ENCODE data around the gene PPARGC1A. TPM values are rescaled to one million over a fixed set of nuclear protein-coding genes. Genes with fewer than 3 reads are reported as not detected.

Gene PPARGC1A
- total RNA-seq, 4 donors from 2014 or later: 0.75 to 4.0 (median 1.4) TPM

DNA sequence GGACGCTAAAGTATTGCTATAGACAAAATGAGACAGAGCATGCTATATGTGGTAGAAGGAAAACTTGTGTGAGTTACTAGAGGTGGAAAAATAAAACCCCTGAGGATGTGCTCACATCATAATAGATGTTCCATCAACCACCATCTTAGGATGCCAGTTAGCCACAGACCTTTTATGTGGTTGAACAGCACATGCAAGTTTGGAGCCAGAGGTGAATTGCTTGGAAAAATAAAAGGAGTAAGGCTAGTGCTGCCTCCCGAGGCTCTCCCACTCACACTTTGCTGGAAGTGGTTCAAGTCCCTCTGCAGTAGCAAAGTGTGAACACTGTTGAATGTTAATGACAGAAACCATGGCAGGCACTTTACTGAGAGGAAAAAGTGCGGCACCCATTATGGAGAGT, 39.4 kb upstream of the PPARGC1A start:
- no peaks in the 10 kb centered on the region for H3K36me3 ChIP-seq
- TF ChIP-seq, protein P1, sequence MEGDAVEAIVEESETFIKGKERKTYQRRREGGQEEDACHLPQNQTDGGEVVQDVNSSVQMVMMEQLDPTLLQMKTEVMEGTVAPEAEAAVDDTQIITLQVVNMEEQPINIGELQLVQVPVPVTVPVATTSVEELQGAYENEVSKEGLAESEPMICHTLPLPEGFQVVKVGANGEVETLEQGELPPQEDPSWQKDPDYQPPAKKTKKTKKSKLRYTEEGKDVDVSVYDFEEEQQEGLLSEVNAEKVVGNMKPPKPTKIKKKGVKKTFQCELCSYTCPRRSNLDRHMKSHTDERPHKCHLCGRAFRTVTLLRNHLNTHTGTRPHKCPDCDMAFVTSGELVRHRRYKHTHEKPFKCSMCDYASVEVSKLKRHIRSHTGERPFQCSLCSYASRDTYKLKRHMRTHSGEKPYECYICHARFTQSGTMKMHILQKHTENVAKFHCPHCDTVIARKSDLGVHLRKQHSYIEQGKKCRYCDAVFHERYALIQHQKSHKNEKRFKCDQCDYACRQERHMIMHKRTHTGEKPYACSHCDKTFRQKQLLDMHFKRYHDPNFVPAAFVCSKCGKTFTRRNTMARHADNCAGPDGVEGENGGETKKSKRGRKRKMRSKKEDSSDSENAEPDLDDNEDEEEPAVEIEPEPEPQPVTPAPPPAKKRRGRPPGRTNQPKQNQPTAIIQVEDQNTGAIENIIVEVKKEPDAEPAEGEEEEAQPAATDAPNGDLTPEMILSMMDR (IDR thresholded peaks at IDR 0.05): no peak
- no peak for TF ChIP-seq POLR2A (IDR thresholded peaks at IDR 0.05)

GRCh38 chr4:23924556-23924955, 34.7 kb upstream of the PPARGC1A start:
- H3K27ac ChIP-seq: no peak overlapping the region
- TF ChIP-seq, protein P1 (IDR thresholded peaks at IDR 0.05): no peak
- no peak for TF ChIP-seq POLR2A (IDR thresholded peaks at IDR 0.05)
- H3K27me3 ChIP-seq: no peaks in the 10 kb centered on the region
- no peaks in the 10 kb centered on the region for H3K36me3 ChIP-seq
- 55 to 68% methylated on average over 4 of the region's 4 CpGs for WGBS, 2 donors
- no peaks in the 10 kb centered on the region for H3K9me3 ChIP-seq
- DNase-seq: no peak
- H3K4me3 ChIP-seq: no peak overlapping the region
- peaks cover 0 to 43% (median 3%) of the 10 kb centered on the region in 3 donors for H3K4me1 ChIP-seq
- intact Hi-C loops (cut with DNase I): no loop called here

More for the DNA sequence above, 39.4 kb upstream of the PPARGC1A start:
- Histone ChIP-seq H3K4me3 (no peak overlapping the region), H3K27ac (no peak overlapping the region), H3K9me3 (no peaks in the 10 kb centered on the region), H3K4me1 (peaks cover 0 to 35% (median 4%) of the 10 kb centered on the region in 3 donors), H3K27me3 (no peaks in the 10 kb centered on the region)
- intact Hi-C loops (cut with DNase I): no loop called here
- DNase-seq: no peak
- WGBS, 2 donors: 71 to 81% methylated on average over 3 of the region's 3 CpGs

DNA sequence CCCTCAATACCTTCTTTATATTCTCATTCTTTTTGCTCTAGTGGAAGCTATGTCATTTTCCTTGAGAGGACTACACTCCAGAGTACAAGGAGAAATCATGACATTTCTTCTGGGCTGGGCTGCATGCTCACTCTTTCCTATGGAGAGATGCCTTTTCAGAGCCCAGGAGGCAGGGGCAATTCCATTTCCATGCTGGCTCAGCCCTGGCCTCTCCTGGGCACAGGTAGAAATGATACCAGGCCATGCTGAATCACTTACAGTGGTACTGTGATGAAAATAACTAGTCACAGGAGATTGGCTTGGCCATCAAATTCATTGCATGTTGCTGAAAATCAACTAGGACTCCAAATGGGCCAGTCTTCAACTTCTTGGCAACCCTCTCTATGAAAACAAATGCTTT, 34.0 kb upstream of the PPARGC1A start:
- no peak for DNase-seq
- H3K9me3 ChIP-seq: no peaks in the 10 kb centered on the region

DNA sequence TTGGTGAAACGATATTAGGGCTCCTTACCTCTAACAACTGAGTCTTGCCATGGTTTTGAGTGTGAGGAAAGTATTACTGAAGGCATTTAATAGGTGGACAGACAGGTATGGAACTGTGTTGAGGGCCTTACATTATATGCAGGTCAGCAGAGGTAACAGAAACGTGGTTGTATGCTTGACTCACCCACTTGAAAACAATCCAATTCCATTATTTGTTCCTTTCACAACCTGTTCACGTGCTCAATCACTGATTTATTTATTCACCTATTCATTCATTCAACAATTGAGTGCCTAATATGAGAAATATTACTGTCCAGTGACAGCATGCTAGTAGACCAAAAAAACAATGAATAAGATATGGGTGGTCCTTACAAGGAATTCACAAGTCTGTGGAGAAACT, 33.3 kb upstream of the PPARGC1A start:
- Histone ChIP-seq H3K27me3 (no peaks in the 10 kb centered on the region), H3K9me3 (no peaks in the 10 kb centered on the region), H3K4me1 (peaks cover 0 to 43% (median 3%) of the 10 kb centered on the region in 3 donors), H3K36me3 (no peaks in the 10 kb centered on the region), H3K27ac (no peak overlapping the region), H3K4me3 (no peak overlapping the region)
- intact Hi-C loops (cut with DNase I): no loop called here
- no peak for DNase-seq
- 23 to 38% methylated on average over 3 of the region's 3 CpGs for WGBS, 2 donors
- TF ChIP-seq, protein P1 (IDR thresholded peaks at IDR 0.05): no peak
- no peak for TF ChIP-seq POLR2A (IDR thresholded peaks at IDR 0.05)

More for the DNA sequence above, 34.0 kb upstream of the PPARGC1A start:
- no peaks in the 10 kb centered on the region for H3K36me3 ChIP-seq
- H3K4me3 ChIP-seq: no peak overlapping the region
- no peak for TF ChIP-seq POLR2A (IDR thresholded peaks at IDR 0.05)
- TF ChIP-seq, protein P1 (IDR thresholded peaks at IDR 0.05): no peak
- intact Hi-C loops (cut with DNase I): no loop called here
- peaks cover 0 to 43% (median 3%) of the 10 kb centered on the region in 3 donors for H3K4me1 ChIP-seq
- no peaks in the 10 kb centered on the region for H3K27me3 ChIP-seq
- H3K27ac ChIP-seq: no peak overlapping the region

DNA sequence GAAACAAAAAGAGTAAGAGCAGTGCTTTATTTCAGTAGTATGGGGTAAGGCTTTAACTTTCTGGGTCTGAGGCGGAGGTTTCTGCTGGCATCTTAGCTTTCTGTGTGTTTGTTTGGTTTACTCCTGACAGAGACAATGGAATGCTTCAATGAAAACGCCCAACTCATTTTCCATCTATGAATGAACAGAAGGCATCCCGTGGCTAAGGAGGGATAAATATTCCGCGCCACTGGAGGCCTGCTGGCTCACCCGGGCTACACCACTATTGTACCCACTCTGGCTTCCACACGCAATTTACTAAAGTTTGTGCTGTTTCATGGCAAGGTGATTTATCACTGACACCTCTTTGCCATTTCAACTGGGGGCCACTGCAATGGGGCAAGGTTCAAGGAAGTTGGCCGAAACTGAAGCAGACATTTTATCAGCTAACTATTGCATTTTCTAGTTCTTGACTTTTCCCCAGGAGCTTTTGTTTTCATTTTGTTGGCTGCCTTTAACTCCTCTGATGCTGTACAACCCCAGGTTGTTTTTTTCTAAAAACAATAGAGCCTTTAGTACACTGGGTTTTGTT, 32.8 kb upstream of the PPARGC1A start:
- intact Hi-C loops (cut with DNase I): no loop called here
- no peaks in the 10 kb centered on the region for H3K9me3 ChIP-seq
- TF ChIP-seq POLR2A (IDR thresholded peaks at IDR 0.05): no peak
- TF ChIP-seq, protein P1 (IDR thresholded peaks at IDR 0.05): no peak
- WGBS, 2 donors: 76 to 88% methylated on average over 8 of the region's 8 CpGs
- no peaks in the 10 kb centered on the region for H3K36me3 ChIP-seq
- H3K4me3 ChIP-seq: no peak overlapping the region
- no peak for DNase-seq
- H3K27ac ChIP-seq: no peak overlapping the region
- no peaks in the 10 kb centered on the region for H3K27me3 ChIP-seq
- peaks cover 0 to 43% (median 3%) of the 10 kb centered on the region in 3 donors for H3K4me1 ChIP-seq

Measured in esophagus squamous epithelium (tissue), 5 donors.